Mucosa of descending colon (tissue), 3 donors: ENCODE results near the gene PREP. TPM values are rescaled to one million over a fixed set of nuclear protein-coding genes. Genes with fewer than 3 reads are reported as not detected.
A peak's percentile ranks its signal among the peaks of the same experiment; 100 is the strongest.

Source experiments
- ATAC-seq: fragments of 200-7000 bp; cut with Tn5 transposase; one replicate; pipeline ENCODE4 v1.9.1; 2020; ENCODE audit warnings: mild to moderate bottlenecking, moderate library complexity
- DNase-seq, 3 donors: peaks; one replicate each; pipeline ENCODE4 v3.0.0-alpha.2; 2020
- H3K36me3 ChIP-seq: fragments of 200-600 bp; one replicate; pipeline ENCODE4 v1.8.0; 2021; ENCODE audit warnings: low read depth, mild to moderate bottlenecking
- H3K4me1 ChIP-seq: fragments of 200-600 bp; one replicate; pipeline ENCODE4 v1.8.0; 2021; ENCODE audit warnings: low read depth, mild to moderate bottlenecking
- H3K4me3 ChIP-seq: fragments of 200-600 bp; one replicate; pipeline ENCODE4 v1.8.0; 2021; ENCODE audit warnings: mild to moderate bottlenecking
- H3K9me3 ChIP-seq: fragments of 200-600 bp; one replicate; pipeline ENCODE4 v1.8.0; 2021; ENCODE audit warnings: mild to moderate bottlenecking
- intact Hi-C, 2 donors: fragments of 100-400 bp; cut with DNase I in 1 of 2; cut with micrococcal nuclease in 1 of 2; formaldehyde crosslinking; loops; one replicate each; pipeline versions ENCODE4 v1.11.0 to v1.11.1; 2022; cut with DNase I, micrococcal nuclease
- total RNA-seq, 3 donors: library from RNA; stranded (reverse); fragmentation: NEBNext Ultra II Directional in 2 of 3; extraction: Animal tissue kit (Norgen Biotek cat#: 25700) in 2 of 3; gene quantifications; one replicate each; pipeline versions ENCODE4 v1.2.1 to v1.2.4, GENCODE V29; 2021 to 2023
- TF ChIP-seq, protein P1 (sequence below): fragments of 200-600 bp; IDR thresholded peaks from one replicate; pipeline ENCODE4 v1.8.0; 2022; ENCODE audit warnings: antibody characterized with exemption, mild to moderate bottlenecking
- donor health status: DM: no; HTN: no; CAD: no; lungs with moderate emphysema.
- donor health status: DM: no; HTN: no; CAD: no.
- donor health status: DM: no; HTN: yes; CAD: no.

The PREP gene
- total RNA-seq, 3 donors from 2014 or later = 46.5 to 74.2 (median 72.3) TPM

DNA sequence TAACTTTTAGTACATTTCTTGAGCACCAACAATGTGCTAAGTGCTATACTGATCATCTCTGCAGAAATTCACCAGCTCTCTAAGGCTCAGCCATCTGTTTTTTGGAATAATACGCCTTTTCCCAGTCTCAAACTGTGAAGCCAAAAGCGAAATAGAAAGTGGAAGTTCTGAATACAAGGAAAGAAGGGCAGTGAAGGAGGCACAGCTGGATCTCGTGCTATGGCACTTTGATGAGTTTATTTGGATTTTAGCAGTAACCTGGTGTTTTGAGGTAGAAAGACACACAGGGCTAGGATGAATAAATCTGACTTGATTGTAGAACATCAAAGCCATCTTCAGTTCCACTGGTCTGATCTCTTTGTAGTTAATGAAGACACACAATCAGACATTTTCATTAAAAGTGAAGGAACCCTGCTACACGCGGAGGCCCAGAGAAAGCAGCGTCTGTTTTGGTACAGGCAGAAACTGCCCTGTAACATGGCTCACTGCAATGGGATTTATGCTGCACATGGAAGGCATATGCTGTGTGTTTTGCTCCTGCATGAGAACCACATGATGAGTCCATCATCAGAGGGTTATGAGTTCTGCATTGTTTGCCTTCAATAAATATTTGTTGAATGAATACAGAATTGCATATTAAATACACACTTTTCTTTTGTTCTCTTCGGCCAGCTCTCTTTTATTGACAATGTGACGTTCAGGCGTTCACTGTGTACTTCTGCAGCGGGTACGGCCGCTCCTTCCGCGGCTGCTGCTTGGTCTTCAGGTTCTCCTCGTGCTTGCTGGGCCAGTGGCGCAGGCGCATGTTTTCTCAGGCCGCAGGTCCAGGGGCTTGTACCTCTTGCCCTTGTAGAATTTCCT is 100.9 kb downstream of the PREP start:
- TF ChIP-seq, protein P1, sequence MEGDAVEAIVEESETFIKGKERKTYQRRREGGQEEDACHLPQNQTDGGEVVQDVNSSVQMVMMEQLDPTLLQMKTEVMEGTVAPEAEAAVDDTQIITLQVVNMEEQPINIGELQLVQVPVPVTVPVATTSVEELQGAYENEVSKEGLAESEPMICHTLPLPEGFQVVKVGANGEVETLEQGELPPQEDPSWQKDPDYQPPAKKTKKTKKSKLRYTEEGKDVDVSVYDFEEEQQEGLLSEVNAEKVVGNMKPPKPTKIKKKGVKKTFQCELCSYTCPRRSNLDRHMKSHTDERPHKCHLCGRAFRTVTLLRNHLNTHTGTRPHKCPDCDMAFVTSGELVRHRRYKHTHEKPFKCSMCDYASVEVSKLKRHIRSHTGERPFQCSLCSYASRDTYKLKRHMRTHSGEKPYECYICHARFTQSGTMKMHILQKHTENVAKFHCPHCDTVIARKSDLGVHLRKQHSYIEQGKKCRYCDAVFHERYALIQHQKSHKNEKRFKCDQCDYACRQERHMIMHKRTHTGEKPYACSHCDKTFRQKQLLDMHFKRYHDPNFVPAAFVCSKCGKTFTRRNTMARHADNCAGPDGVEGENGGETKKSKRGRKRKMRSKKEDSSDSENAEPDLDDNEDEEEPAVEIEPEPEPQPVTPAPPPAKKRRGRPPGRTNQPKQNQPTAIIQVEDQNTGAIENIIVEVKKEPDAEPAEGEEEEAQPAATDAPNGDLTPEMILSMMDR = no peak
- H3K9me3 ChIP-seq = no peaks in the 10 kb centered on the region
- DNase-seq = peak in 2 of 3 donors; percentile 41 to 46
- no peaks in the 10 kb centered on the region for H3K36me3 ChIP-seq
- H3K4me1 ChIP-seq = peaks cover 5% of the 10 kb centered on the region
- H3K4me3 ChIP-seq = no peak overlapping the region
- ATAC-seq = peak; percentile 60
- intact Hi-C loops = no loop called here

DNA sequence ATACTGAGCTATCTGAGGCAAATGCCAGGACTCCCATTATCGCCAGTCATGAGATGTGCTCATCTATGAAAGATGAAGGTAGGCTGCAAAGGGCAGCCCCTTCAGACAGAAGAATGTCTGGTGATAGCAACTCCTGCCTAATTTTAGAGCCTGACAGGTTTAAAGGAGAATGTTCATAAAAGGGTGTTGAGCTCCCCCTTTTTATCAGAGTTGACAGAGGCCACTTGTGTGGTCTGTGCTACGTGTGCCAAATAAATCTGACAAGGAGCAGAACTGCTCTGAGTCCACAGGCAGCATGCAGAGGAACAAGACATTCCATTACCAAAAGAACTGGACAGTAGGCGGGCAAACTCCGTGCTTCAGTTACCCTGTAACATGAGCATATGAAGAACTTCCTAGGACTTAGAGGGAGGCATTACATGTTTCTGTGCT is 101.8 kb downstream of the PREP start:
- H3K4me1 ChIP-seq = peaks cover 5% of the 10 kb centered on the region
- ATAC-seq = no peak
- no peak overlapping the region for H3K4me3 ChIP-seq
- no peaks in the 10 kb centered on the region for H3K9me3 ChIP-seq
- no peaks in the 10 kb centered on the region for H3K36me3 ChIP-seq
- no peak for DNase-seq
- TF ChIP-seq, protein P1 = no peak
- intact Hi-C loops = no loop called here

DNA sequence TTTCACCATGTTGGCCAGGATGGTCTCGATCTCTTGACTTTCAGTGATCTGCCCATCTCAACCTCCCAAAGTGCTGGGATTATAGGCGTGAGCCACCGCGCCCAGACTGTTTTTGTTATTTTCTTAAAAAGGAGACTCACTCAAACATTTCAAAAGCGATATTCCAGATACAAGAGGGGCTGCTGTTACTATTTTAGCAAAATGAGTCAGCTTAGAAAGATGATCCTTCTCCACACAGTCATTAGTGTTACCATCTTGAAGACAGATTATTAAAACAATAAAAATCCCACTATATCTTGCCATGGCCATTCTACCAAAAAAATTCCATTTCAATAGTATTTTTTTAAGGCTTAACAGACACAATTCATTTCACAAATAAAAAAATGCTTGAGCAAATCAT is 102.8 kb downstream of the PREP start:
- ATAC-seq (no peak), DNase-seq (no peak)
- Histone ChIP-seq H3K36me3 (no peaks in the 10 kb centered on the region), H3K4me1 (peaks cover 5% of the 10 kb centered on the region), H3K4me3 (no peak overlapping the region), H3K9me3 (no peaks in the 10 kb centered on the region)
- TF ChIP-seq, protein P1 = no peak
- intact Hi-C loops = no loop called here

- TF ChIP-seq, protein P1 = no peak
- intact Hi-C loops = no loop called here
- DNase-seq (no peak), ATAC-seq (no peak)
- H3K9me3 ChIP-seq = no peaks in the 10 kb centered on the region
- no peaks in the 10 kb centered on the region for H3K4me1 ChIP-seq
- H3K36me3 ChIP-seq = no peaks in the 10 kb centered on the region
- H3K4me3 ChIP-seq = no peak overlapping the region
These were observed 108.8 kb downstream of the PREP start for GRCh38 chr6:105294129-105294528.

- TF ChIP-seq, protein P1 = no peak
- DNase-seq = no peak
- ATAC-seq = no peak
- Histone ChIP-seq H3K4me1 (no peaks in the 10 kb centered on the region), H3K9me3 (no peaks in the 10 kb centered on the region), H3K4me3 (no peak overlapping the region), H3K36me3 (peaks cover 3% of the 10 kb centered on the region)
- intact Hi-C loops = no loop called here
These were observed 110.1 kb downstream of the PREP start for GRCh38 chr6:105292689-105293339.
